Keratinocyte (primary cell): ENCODE measurements around the gene ZRANB1.

Experiments used
- EZH2 ChIP-seq: IDR thresholded peaks from one replicate; pipeline ENCODE4 v1.6.1; 2012; ENCODE audit warnings: inconsistent platforms, mild to moderate bottlenecking, low read length, moderate library complexity
- TF ChIP-seq, protein P1 (sequence below), 3 experiments: IDR thresholded peaks in 1 of 3; conservative IDR thresholded peaks in 1 of 3; optimal IDR thresholded peaks in 1 of 3; 2 replicates in 2 of 3; 3 replicates in 1 of 3; pipeline versions ENCODE3 to v1.5.1; 2011; ENCODE audit warnings: low read length in 3 of 3, mild to moderate bottlenecking in 3 of 3, moderate library complexity in 2 of 3, control low read depth in 1 of 3, inconsistent platforms in 1 of 3; ENCODE audit not compliant: insufficient read depth in 2 of 3; ENCODE audit errors: extremely low read depth in 1 of 3

DNA sequence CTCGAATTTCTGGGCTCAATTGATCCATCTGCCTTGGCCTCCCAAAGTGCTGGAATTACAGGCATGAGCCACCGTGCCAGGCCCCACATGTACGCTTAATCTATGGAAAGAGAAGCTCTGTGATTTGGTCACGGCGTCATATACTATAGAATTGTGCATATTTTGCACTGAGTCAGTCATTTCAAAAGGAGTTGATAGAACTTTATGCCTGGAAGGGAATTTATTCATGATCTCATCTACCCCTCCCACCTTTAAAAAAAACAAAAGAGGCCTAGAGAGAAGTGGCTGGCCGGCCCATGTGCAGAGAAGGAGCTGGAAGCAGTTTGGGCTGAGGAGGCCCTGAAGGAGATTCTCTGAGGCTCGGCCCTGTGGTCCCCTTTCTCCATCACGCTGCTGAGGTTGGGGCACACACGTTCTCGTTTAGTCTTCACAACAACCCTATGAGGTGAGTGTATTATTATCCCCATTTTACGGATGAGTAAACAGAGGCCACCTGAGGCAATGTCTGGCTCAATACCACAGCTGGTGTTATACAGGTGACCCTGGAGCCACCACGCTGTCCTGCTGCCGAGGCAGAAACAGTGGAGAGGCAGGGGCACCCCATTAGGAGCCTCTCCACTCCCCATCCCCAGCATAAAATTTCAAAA, 47.2 kb upstream of the ZRANB1 start:
- TF ChIP-seq, protein P1, sequence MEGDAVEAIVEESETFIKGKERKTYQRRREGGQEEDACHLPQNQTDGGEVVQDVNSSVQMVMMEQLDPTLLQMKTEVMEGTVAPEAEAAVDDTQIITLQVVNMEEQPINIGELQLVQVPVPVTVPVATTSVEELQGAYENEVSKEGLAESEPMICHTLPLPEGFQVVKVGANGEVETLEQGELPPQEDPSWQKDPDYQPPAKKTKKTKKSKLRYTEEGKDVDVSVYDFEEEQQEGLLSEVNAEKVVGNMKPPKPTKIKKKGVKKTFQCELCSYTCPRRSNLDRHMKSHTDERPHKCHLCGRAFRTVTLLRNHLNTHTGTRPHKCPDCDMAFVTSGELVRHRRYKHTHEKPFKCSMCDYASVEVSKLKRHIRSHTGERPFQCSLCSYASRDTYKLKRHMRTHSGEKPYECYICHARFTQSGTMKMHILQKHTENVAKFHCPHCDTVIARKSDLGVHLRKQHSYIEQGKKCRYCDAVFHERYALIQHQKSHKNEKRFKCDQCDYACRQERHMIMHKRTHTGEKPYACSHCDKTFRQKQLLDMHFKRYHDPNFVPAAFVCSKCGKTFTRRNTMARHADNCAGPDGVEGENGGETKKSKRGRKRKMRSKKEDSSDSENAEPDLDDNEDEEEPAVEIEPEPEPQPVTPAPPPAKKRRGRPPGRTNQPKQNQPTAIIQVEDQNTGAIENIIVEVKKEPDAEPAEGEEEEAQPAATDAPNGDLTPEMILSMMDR (optimal IDR thresholded peaks at IDR 0.05 in 1 of 3, IDR thresholded peaks at IDR 0.05 in 1 of 3, conservative IDR thresholded peaks at IDR 0.05 in 1 of 3; ENCODE audit: extremely low read depth in 1 of 3, insufficient read depth in 2 of 3, low read length in 3 of 3) = no peak
- TF ChIP-seq EZH2 = no peak
